ENCODE measurements around the gene CIAPIN1. TPM values are rescaled to one million over a fixed set of nuclear protein-coding genes. Genes with fewer than 3 reads are reported as not detected.

CIAPIN1 gene
- polyA plus RNA-seq, 1 of the 3 experiments (the other 2 are of a cell fraction), result 43.6 TPM

GRCh38 chr16:57413733-57414132 is 33.5 kb downstream of the CIAPIN1 start:
- Histone ChIP-seq H3K4me2 (no peak overlapping the region), H3K27me3 (ENCODE audit: insufficient read depth) (no peaks in the 10 kb centered on the region), H3K9me3 (no peaks in the 10 kb centered on the region), H3K36me3 (replicated peaks in 1 of 2; ENCODE audit: control insufficient read depth in 1 of 2, insufficient read depth in 2 of 2, low read length in 1 of 2) (no peaks in the 10 kb centered on the region), H2AFZ (ENCODE audit: low read depth) (no peak overlapping the region), H3K27ac (ENCODE audit: low read depth in 2 of 2, low read length in 1 of 2) (no peak overlapping the region), H4K20me1 (ENCODE audit: insufficient read depth) (no peaks in the 10 kb centered on the region), H3K79me2 (ENCODE audit: insufficient read depth) (no peaks in the 10 kb centered on the region), H3K4me3 (ENCODE audit: low read depth in 2 of 2, low read length in 1 of 2) (no peak overlapping the region), H3K9me2 (no peaks in the 10 kb centered on the region), H3K4me1 (ENCODE audit: control insufficient read depth in 1 of 2, insufficient read depth in 2 of 2, low read depth in 1 of 2, low read length in 1 of 2) (peaks cover 0 to 41% of the 10 kb centered on the region in 2 experiments; a peak in 1 of 4 replicates), H3F3A (replicated peaks; ENCODE audit: insufficient read depth) (peaks cover 4% of the 10 kb centered on the region), H3K9ac (no peak overlapping the region)
- ChIA-PET CTCF (interaction anchor here (1.4 to 17.3 kb wide), 3 partner anchors 22 to 112 kb away, joined by 3 to 544 read pairs (median 5); no protein-coding TSS in a partner anchor), POLR2A (interaction anchor here (0.6 kb wide), 3 partner anchors 11 to 133 kb away, joined by 3 to 4 read pairs (median 3); no protein-coding TSS in a partner anchor)
- TF ChIP-seq RXRA (IDR thresholded peaks at IDR 0.05; ENCODE audit: borderline replicate concordance, low read depth), result no peak
- no peak for TF ChIP-seq RFX5 (IDR thresholded peaks at IDR 0.05; ENCODE audit: low read length)
- no peak for TF ChIP-seq TAF1 (IDR thresholded peaks at IDR 0.05; ENCODE audit: borderline replicate concordance, low read depth, low read length)
- no peak for TF ChIP-seq REST (IDR thresholded peaks at IDR 0.05; ENCODE audit: low read depth, low read length)
- TF ChIP-seq EP300 (IDR thresholded peaks at IDR 0.05; ENCODE audit: borderline replicate concordance in 1 of 2, low read depth in 1 of 2, low read length in 1 of 2), result no peak
- no peak for TF ChIP-seq IRF3 (IDR thresholded peaks at IDR 0.05; ENCODE audit: low read depth, low read length)
- TF ChIP-seq, protein P1, sequence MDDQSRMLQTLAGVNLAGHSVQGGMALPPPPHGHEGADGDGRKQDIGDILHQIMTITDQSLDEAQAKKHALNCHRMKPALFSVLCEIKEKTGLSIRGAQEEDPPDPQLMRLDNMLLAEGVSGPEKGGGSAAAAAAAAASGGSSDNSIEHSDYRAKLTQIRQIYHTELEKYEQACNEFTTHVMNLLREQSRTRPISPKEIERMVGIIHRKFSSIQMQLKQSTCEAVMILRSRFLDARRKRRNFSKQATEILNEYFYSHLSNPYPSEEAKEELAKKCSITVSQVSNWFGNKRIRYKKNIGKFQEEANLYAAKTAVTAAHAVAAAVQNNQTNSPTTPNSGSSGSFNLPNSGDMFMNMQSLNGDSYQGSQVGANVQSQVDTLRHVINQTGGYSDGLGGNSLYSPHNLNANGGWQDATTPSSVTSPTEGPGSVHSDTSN (IDR thresholded peaks at IDR 0.05), result no peak
- no peak for TF ChIP-seq GABPA (IDR thresholded peaks at IDR 0.05; ENCODE audit: low read depth)
- TF ChIP-seq, protein P2, sequence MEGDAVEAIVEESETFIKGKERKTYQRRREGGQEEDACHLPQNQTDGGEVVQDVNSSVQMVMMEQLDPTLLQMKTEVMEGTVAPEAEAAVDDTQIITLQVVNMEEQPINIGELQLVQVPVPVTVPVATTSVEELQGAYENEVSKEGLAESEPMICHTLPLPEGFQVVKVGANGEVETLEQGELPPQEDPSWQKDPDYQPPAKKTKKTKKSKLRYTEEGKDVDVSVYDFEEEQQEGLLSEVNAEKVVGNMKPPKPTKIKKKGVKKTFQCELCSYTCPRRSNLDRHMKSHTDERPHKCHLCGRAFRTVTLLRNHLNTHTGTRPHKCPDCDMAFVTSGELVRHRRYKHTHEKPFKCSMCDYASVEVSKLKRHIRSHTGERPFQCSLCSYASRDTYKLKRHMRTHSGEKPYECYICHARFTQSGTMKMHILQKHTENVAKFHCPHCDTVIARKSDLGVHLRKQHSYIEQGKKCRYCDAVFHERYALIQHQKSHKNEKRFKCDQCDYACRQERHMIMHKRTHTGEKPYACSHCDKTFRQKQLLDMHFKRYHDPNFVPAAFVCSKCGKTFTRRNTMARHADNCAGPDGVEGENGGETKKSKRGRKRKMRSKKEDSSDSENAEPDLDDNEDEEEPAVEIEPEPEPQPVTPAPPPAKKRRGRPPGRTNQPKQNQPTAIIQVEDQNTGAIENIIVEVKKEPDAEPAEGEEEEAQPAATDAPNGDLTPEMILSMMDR (IDR thresholded peaks at IDR 0.05), result no peak
- TF ChIP-seq SIN3A (IDR thresholded peaks at IDR 0.05; ENCODE audit: borderline replicate concordance, low read depth, low read length), result no peak
- TF ChIP-seq EZH2phosphoT487 (IDR thresholded peaks at IDR 0.05; ENCODE audit: borderline replicate concordance, low read depth), result no peak
- TF ChIP-seq GATA2 (CRISPR knock-in tag; IDR thresholded peaks at IDR 0.05), result no peak
- TF ChIP-seq POLR2AphosphoS5 (IDR thresholded peaks at IDR 0.05; ENCODE audit: low read depth, low read length), result no peak
- TF ChIP-seq YY1 (IDR thresholded peaks at IDR 0.05; ENCODE audit: low read depth), result no peak
- TF ChIP-seq, protein P3, sequence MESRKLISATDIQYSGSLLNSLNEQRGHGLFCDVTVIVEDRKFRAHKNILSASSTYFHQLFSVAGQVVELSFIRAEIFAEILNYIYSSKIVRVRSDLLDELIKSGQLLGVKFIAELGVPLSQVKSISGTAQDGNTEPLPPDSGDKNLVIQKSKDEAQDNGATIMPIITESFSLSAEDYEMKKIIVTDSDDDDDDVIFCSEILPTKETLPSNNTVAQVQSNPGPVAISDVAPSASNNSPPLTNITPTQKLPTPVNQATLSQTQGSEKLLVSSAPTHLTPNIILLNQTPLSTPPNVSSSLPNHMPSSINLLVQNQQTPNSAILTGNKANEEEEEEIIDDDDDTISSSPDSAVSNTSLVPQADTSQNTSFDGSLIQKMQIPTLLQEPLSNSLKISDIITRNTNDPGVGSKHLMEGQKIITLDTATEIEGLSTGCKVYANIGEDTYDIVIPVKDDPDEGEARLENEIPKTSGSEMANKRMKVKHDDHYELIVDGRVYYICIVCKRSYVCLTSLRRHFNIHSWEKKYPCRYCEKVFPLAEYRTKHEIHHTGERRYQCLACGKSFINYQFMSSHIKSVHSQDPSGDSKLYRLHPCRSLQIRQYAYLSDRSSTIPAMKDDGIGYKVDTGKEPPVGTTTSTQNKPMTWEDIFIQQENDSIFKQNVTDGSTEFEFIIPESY (IDR thresholded peaks at IDR 0.05; ENCODE audit: borderline replicate concordance, low read depth), result no peak
- TF ChIP-seq ELF1 (IDR thresholded peaks at IDR 0.05), result no peak
- no peak for TF ChIP-seq NRF1 (IDR thresholded peaks at IDR 0.05; ENCODE audit: low read depth, low read length)
- no peak for TF ChIP-seq FOSL2 (IDR thresholded peaks at IDR 0.05; ENCODE audit: borderline replicate concordance, low read depth)
- no peak for TF ChIP-seq NFIC (IDR thresholded peaks at IDR 0.05; ENCODE audit: borderline replicate concordance)
- TF ChIP-seq, protein P4, sequence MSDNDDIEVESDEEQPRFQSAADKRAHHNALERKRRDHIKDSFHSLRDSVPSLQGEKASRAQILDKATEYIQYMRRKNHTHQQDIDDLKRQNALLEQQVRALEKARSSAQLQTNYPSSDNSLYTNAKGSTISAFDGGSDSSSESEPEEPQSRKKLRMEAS (IDR thresholded peaks at IDR 0.05; ENCODE audit: low read depth), result no peak
- no peak for DNase-seq
- WGBS (ENCODE audit: low lambda C conversion rate), result 60% methylated on average over 7 of the region's 7 CpGs
